ENCODE measurements around the gene SLC4A11. TPM values are rescaled to one million over a fixed set of nuclear protein-coding genes. Genes with fewer than 3 reads are reported as not detected.

The SLC4A11 gene
- polyA plus RNA-seq, 1 donor (not counting 4 experiments of a cell fraction or from before 2014, with no cell fraction given) = 4.7 TPM

GRCh38 chr20:3208786-3209256 lies 30.2 kb downstream of the SLC4A11 start:
- Histone ChIP-seq H3K27me3 (ENCODE audit: control insufficient read depth, extremely low read depth, insufficient read depth, low read length) (no peaks in the 10 kb centered on the region), H3K4me1 (ENCODE audit: control insufficient read depth, extremely low read depth, insufficient read depth, low read length) (peaks cover 8% of the 10 kb centered on the region), H2AFZ (ENCODE audit: control insufficient read depth, low read length) (peak overlapping the region; percentile 62), H3K4me3 (ENCODE audit: control insufficient read depth in 2 of 3, extremely low read depth in 1 of 3, insufficient read depth in 2 of 3, low read depth in 1 of 3, low read length in 3 of 3) (peak overlapping the region; percentile 80 to 96 (median 87)), H3K9me1 (ENCODE audit: control insufficient read depth, extremely low read depth, insufficient read depth, low read length) (no peaks in the 10 kb centered on the region), H3K36me3 (ENCODE audit: control insufficient read depth in 2 of 2, extremely low read depth in 1 of 2, insufficient read depth in 2 of 2, low read length in 2 of 2) (peaks cover 7 to 8% of the 10 kb centered on the region in 2 experiments), H3K9ac (ENCODE audit: control insufficient read depth, extremely low read depth, insufficient read depth, low read length) (peak overlapping the region; percentile 74), H3K4me2 (ENCODE audit: control insufficient read depth, extremely low read depth, insufficient read depth, low read depth, low read length) (peak overlapping the region; percentile 99), H3K79me2 (ENCODE audit: control insufficient read depth, insufficient read depth, low read length) (peaks cover 45% of the 10 kb centered on the region), H4K20me1 (ENCODE audit: control insufficient read depth, extremely low read depth, insufficient read depth, low read length) (no peaks in the 10 kb centered on the region), H3K27ac (ENCODE audit: control insufficient read depth, insufficient read depth, low read length) (peak overlapping the region; percentile 45), H3K9me3 (ENCODE audit: control insufficient read depth, low read depth, low read length) (no peaks in the 10 kb centered on the region)
- dilution Hi-C loops (cut with MboI; ENCODE audit: extremely low pct_ligation_motif_present, low sequenced_read_pairs) = no loop called here
- DNase-seq (ENCODE audit: low read depth, low spot score) (no peak), FAIRE-seq (peak; percentile 17)
- no peak for TF ChIP-seq EZH2 (IDR thresholded peaks at IDR 0.05; ENCODE audit: low read length)
- TF ChIP-seq, protein P1, sequence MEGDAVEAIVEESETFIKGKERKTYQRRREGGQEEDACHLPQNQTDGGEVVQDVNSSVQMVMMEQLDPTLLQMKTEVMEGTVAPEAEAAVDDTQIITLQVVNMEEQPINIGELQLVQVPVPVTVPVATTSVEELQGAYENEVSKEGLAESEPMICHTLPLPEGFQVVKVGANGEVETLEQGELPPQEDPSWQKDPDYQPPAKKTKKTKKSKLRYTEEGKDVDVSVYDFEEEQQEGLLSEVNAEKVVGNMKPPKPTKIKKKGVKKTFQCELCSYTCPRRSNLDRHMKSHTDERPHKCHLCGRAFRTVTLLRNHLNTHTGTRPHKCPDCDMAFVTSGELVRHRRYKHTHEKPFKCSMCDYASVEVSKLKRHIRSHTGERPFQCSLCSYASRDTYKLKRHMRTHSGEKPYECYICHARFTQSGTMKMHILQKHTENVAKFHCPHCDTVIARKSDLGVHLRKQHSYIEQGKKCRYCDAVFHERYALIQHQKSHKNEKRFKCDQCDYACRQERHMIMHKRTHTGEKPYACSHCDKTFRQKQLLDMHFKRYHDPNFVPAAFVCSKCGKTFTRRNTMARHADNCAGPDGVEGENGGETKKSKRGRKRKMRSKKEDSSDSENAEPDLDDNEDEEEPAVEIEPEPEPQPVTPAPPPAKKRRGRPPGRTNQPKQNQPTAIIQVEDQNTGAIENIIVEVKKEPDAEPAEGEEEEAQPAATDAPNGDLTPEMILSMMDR (optimal IDR thresholded peaks at IDR 0.05 in 1 of 3, IDR thresholded peaks at IDR 0.05 in 1 of 3, conservative IDR thresholded peaks at IDR 0.05 in 1 of 3; ENCODE audit: extremely low read depth in 1 of 3, insufficient read depth in 2 of 3, low read length in 3 of 3) = no peak

GRCh38 chr20:3204124-3204794 lies 34.7 kb downstream of the SLC4A11 start, which contains the start of gene DDRGK1:
Gene DDRGK1, minus strand, starts transcription at chr20:3204682. Its CDS starts 55 bp downstream, at chr20:3204627.
- Histone ChIP-seq H2AFZ (ENCODE audit: control insufficient read depth, low read length) (peak within 1 kb of the TSS; percentile 96), H3K4me2 (ENCODE audit: control insufficient read depth, extremely low read depth, insufficient read depth, low read depth, low read length) (peak within 1 kb of the TSS; percentile 98), H3K4me1 (ENCODE audit: control insufficient read depth, extremely low read depth, insufficient read depth, low read length) (peaks cover 19% of the 10 kb centered on the region), H3K4me3 (ENCODE audit: control insufficient read depth in 2 of 3, extremely low read depth in 1 of 3, insufficient read depth in 2 of 3, low read depth in 1 of 3, low read length in 3 of 3) (peak within 1 kb of the TSS; percentile 85 to 96 (median 94)), H3K9ac (ENCODE audit: control insufficient read depth, extremely low read depth, insufficient read depth, low read length) (peak within 1 kb of the TSS; percentile 81), H3K9me3 (ENCODE audit: control insufficient read depth, low read depth, low read length) (no peaks in the 10 kb centered on the region), H3K27me3 (ENCODE audit: control insufficient read depth, extremely low read depth, insufficient read depth, low read length) (no peaks in the 10 kb centered on the region), H3K27ac (ENCODE audit: control insufficient read depth, insufficient read depth, low read length) (peak within 1 kb of the TSS; percentile 76), H3K36me3 (ENCODE audit: control insufficient read depth in 2 of 2, extremely low read depth in 1 of 2, insufficient read depth in 2 of 2, low read length in 2 of 2) (peaks cover 11 to 22% of the 10 kb centered on the region in 2 experiments), H3K9me1 (ENCODE audit: control insufficient read depth, extremely low read depth, insufficient read depth, low read length) (no peaks in the 10 kb centered on the region), H3K79me2 (ENCODE audit: control insufficient read depth, insufficient read depth, low read length) (peaks cover 31% of the 10 kb centered on the region), H4K20me1 (ENCODE audit: control insufficient read depth, extremely low read depth, insufficient read depth, low read length) (no peaks in the 10 kb centered on the region)
- peak; percentile 51 for FAIRE-seq
- dilution Hi-C loops (cut with MboI; ENCODE audit: extremely low pct_ligation_motif_present, low sequenced_read_pairs) = no loop called here
- DNase-seq (ENCODE audit: low read depth, low spot score) = peak; percentile 36
- TF ChIP-seq, protein P1 (optimal IDR thresholded peaks at IDR 0.05 in 1 of 3, IDR thresholded peaks at IDR 0.05 in 1 of 3, conservative IDR thresholded peaks at IDR 0.05 in 1 of 3; ENCODE audit: extremely low read depth in 1 of 3, insufficient read depth in 2 of 3, low read length in 3 of 3) = no peak
- TF ChIP-seq EZH2 (IDR thresholded peaks at IDR 0.05; ENCODE audit: low read length) = no peak

Measured in keratinocyte (primary cell).